ENCODE results near the gene PITPNM1. TPM values are rescaled to one million over a fixed set of nuclear protein-coding genes. Genes with fewer than 3 reads are reported as not detected.

The PITPNM1 gene
- total and polyA plus RNA-seq, 2 experiments from 2014 or later, result 9.1 to 57.1 TPM

GRCh38 chr11:67542169-67542568, 37.0 kb upstream of the PITPNM1 start:
- Histone ChIP-seq H4K20me1 (replicated peaks; ENCODE audit: insufficient read depth) (no peaks in the 10 kb centered on the region), H3K4me3 (no peak overlapping the region), H3K9me2 (ENCODE audit: insufficient read depth) (no peaks in the 10 kb centered on the region), H3K4me1 (ENCODE audit: insufficient read depth) (0 out of 2 replicates have a peak, but pooled peaks cover 5% of the 10 kb centered on the region), H3K79me2 (replicated peaks; ENCODE audit: insufficient read depth) (no peaks in the 10 kb centered on the region), H3K36me3 (ENCODE audit: insufficient read depth) (no peaks in the 10 kb centered on the region), H3K27me3 (ENCODE audit: insufficient read depth) (no peaks in the 10 kb centered on the region), H3F3A (replicated peaks; ENCODE audit: low read depth) (no peaks in the 10 kb centered on the region), H3K4me2 (no peak overlapping the region), H3K27ac (ENCODE audit: low read depth) (no peak overlapping the region), H2AFZ (no peak overlapping the region; the same call in 1 of the 2 replicates)
- DNase-seq (ENCODE audit: low spot score) (no peak), ATAC-seq (no peak)
- no peaks in the 10 kb centered on the region for H3K36me3 Mint-ChIP-seq (ENCODE audit: low read depth)
- TF ChIP-seq ETS1 (IDR thresholded peaks at IDR 0.05) (no peak), REST (IDR thresholded peaks at IDR 0.05; ENCODE audit: unreplicated experiment) (no peak)
- H3K27me3 Mint-ChIP-seq (ENCODE audit: insufficient read depth, low read depth, poor library complexity), result peaks cover 3% of the 10 kb centered on the region
- H3K4me1 Mint-ChIP-seq, result peaks cover 5% of the 10 kb centered on the region
- peaks cover 3% of the 10 kb centered on the region; the same call in 2 of the 3 replicates for H3K9me3 Mint-ChIP-seq
- no peak overlapping the region for H3K4me3 Mint-ChIP-seq
- H3K27ac Mint-ChIP-seq, result no peak overlapping the region

GRCh38 chr11:67541198-67541597, 36.0 kb upstream of the PITPNM1 start:
- H3K36me3 ChIP-seq (ENCODE audit: insufficient read depth), result no peaks in the 10 kb centered on the region
- H3K79me2 ChIP-seq (replicated peaks; ENCODE audit: insufficient read depth), result no peaks in the 10 kb centered on the region
- H3K9me2 ChIP-seq (ENCODE audit: insufficient read depth), result no peaks in the 10 kb centered on the region; the same call in 1 of the 2 replicates
- no peaks in the 10 kb centered on the region for H4K20me1 ChIP-seq (replicated peaks; ENCODE audit: insufficient read depth)
- H3K4me1 Mint-ChIP-seq, result peaks cover 5% of the 10 kb centered on the region
- no peak for DNase-seq (ENCODE audit: low spot score)
- H3F3A ChIP-seq (replicated peaks; ENCODE audit: low read depth), result no peaks in the 10 kb centered on the region
- H3K27me3 ChIP-seq (ENCODE audit: insufficient read depth), result no peaks in the 10 kb centered on the region
- H3K4me2 ChIP-seq, result no peak overlapping the region
- peaks cover 3% of the 10 kb centered on the region for H3K27me3 Mint-ChIP-seq (ENCODE audit: insufficient read depth, low read depth, poor library complexity)
- no peak overlapping the region for H3K27ac ChIP-seq (ENCODE audit: low read depth)
- H3K4me1 ChIP-seq (ENCODE audit: insufficient read depth), result 0 out of 2 replicates have a peak, but pooled peaks cover 5% of the 10 kb centered on the region
- H3K27ac Mint-ChIP-seq, result no peak overlapping the region
- H2AFZ ChIP-seq, result no peak overlapping the region
- TF ChIP-seq, protein P1, sequence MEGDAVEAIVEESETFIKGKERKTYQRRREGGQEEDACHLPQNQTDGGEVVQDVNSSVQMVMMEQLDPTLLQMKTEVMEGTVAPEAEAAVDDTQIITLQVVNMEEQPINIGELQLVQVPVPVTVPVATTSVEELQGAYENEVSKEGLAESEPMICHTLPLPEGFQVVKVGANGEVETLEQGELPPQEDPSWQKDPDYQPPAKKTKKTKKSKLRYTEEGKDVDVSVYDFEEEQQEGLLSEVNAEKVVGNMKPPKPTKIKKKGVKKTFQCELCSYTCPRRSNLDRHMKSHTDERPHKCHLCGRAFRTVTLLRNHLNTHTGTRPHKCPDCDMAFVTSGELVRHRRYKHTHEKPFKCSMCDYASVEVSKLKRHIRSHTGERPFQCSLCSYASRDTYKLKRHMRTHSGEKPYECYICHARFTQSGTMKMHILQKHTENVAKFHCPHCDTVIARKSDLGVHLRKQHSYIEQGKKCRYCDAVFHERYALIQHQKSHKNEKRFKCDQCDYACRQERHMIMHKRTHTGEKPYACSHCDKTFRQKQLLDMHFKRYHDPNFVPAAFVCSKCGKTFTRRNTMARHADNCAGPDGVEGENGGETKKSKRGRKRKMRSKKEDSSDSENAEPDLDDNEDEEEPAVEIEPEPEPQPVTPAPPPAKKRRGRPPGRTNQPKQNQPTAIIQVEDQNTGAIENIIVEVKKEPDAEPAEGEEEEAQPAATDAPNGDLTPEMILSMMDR (conservative IDR thresholded peaks at IDR 0.05; ENCODE audit: low read depth in 2 of 2), result peak; percentile 25 to 53; a peak in 3 of 4 replicates
- TF ChIP-seq ZNF114 (CRISPR knock-in tag; IDR thresholded peaks at IDR 0.05), result no peak
- H3K9me3 Mint-ChIP-seq, result peaks cover 6% of the 10 kb centered on the region
- H3K36me3 Mint-ChIP-seq (ENCODE audit: low read depth), result no peaks in the 10 kb centered on the region
- ATAC-seq, result peak; percentile 58
- H3K4me3 Mint-ChIP-seq, result no peak overlapping the region
- no peak overlapping the region for H3K4me3 ChIP-seq
